ENCODE results near the gene PIP5K1B. TPM values are rescaled to one million over a fixed set of nuclear protein-coding genes. Genes with fewer than 3 reads are reported as not detected.
A peak's percentile ranks its signal among the peaks of the same experiment; 100 is the strongest.

The PIP5K1B gene
- total RNA-seq, 3 donors from 2014 or later, result 60.0 to 122 (median 73.3) TPM

GRCh38 chr9:68744426-68744825 is 39.4 kb downstream of the PIP5K1B start:
- intact Hi-C loops (cut with DNase I, micrococcal nuclease), result no loop called here
- Histone ChIP-seq H3K36me3 (ENCODE audit: low read depth) (no peaks in the 10 kb centered on the region), H3K9me3 (no peaks in the 10 kb centered on the region), H3K4me3 (no peak overlapping the region), H3K4me1 (ENCODE audit: low read depth) (peaks cover 26% of the 10 kb centered on the region)
- no peak for ATAC-seq
- no peak for TF ChIP-seq CTCF (IDR thresholded peaks at IDR 0.05)
- peak in 1 of 3 donors; percentile 13 for DNase-seq

GRCh38 chr9:68746525-68746924 is 41.5 kb downstream of the PIP5K1B start:
- Histone ChIP-seq H3K4me3 (no peak overlapping the region), H3K4me1 (ENCODE audit: low read depth) (peaks cover 19% of the 10 kb centered on the region), H3K36me3 (ENCODE audit: low read depth) (no peaks in the 10 kb centered on the region), H3K9me3 (no peaks in the 10 kb centered on the region)
- ATAC-seq (peak; percentile 18), DNase-seq (peak in 1 of 3 donors; percentile 30)
- intact Hi-C loops (cut with DNase I, micrococcal nuclease), result no loop called here
- TF ChIP-seq CTCF (IDR thresholded peaks at IDR 0.05), result no peak

- TF ChIP-seq CTCF (IDR thresholded peaks at IDR 0.05), result no peak
- Histone ChIP-seq H3K9me3 (no peaks in the 10 kb centered on the region), H3K4me1 (ENCODE audit: low read depth) (peaks cover 19% of the 10 kb centered on the region), H3K36me3 (ENCODE audit: low read depth) (no peaks in the 10 kb centered on the region), H3K4me3 (no peak overlapping the region)
- ATAC-seq (peak; percentile 64), DNase-seq (no peak)
- intact Hi-C loops (cut with DNase I, micrococcal nuclease), result no loop called here
These were observed 42.0 kb downstream of the PIP5K1B start for GRCh38 chr9:68747043-68747533.

- no peaks in the 10 kb centered on the region for H3K36me3 ChIP-seq (ENCODE audit: low read depth)
- no peak for ATAC-seq
- H3K9me3 ChIP-seq, result no peaks in the 10 kb centered on the region
- H3K4me3 ChIP-seq, result no peak overlapping the region
- H3K4me1 ChIP-seq (ENCODE audit: low read depth), result peaks cover 19% of the 10 kb centered on the region
- TF ChIP-seq CTCF (IDR thresholded peaks at IDR 0.05), result no peak
- no peak for DNase-seq
- intact Hi-C loops (cut with DNase I, micrococcal nuclease), result no loop called here
These were observed 44.1 kb downstream of the PIP5K1B start for GRCh38 chr9:68749135-68749534.

GRCh38 chr9:68749579-68750159 is 44.6 kb downstream of the PIP5K1B start:
- intact Hi-C loops (cut with DNase I, micrococcal nuclease), result no loop called here
- DNase-seq (no peak), ATAC-seq (no peak)
- TF ChIP-seq CTCF (IDR thresholded peaks at IDR 0.05), result no peak
- Histone ChIP-seq H3K36me3 (ENCODE audit: low read depth) (no peaks in the 10 kb centered on the region), H3K9me3 (no peaks in the 10 kb centered on the region), H3K4me3 (no peak overlapping the region), H3K4me1 (ENCODE audit: low read depth) (peaks cover 19% of the 10 kb centered on the region)
